OCI-LY7 (cell line): ENCODE measurements around the gene SEC24D.

Source experiments
- EZH2phosphoT487 ChIP-seq: fragments of 200-600 bp; sonication (generic); IDR thresholded peaks from 2 replicates; pipeline ENCODE4 v1.6.1; 2018; ENCODE audit warnings: low read depth, borderline replicate concordance, mild to moderate bottlenecking, mixed run types, antibody characterized with exemption, low read length, moderate library complexity, mixed read lengths
- TF ChIP-seq, protein P1 (sequence below): fragments of 200-600 bp; sonication (generic); conservative IDR thresholded peaks from 2 replicates; pipeline ENCODE4 v1.5.1; 2014; ENCODE audit warnings: mild to moderate bottlenecking, antibody characterized with exemption, low read length, moderate library complexity, mixed read lengths

DNA sequence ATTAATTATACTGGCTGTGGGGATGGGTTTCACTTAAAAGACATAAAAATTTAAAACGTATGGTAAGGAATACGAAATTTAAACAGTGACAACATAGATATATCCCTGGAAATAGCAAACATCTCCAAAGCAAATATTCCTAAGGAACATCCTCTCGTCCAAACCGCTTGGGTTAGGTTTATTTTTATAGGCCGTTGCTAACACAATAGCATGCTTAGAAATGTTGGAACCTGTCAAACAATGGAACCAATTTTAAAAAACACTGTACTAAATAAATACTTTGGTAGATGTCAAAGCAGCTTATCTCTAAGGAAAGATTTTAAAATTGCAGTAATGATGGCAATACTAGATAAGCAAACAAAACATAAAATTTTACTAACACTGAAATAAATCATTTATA is 45.4 kb downstream of the SEC24D start:
- TF ChIP-seq, protein P1, sequence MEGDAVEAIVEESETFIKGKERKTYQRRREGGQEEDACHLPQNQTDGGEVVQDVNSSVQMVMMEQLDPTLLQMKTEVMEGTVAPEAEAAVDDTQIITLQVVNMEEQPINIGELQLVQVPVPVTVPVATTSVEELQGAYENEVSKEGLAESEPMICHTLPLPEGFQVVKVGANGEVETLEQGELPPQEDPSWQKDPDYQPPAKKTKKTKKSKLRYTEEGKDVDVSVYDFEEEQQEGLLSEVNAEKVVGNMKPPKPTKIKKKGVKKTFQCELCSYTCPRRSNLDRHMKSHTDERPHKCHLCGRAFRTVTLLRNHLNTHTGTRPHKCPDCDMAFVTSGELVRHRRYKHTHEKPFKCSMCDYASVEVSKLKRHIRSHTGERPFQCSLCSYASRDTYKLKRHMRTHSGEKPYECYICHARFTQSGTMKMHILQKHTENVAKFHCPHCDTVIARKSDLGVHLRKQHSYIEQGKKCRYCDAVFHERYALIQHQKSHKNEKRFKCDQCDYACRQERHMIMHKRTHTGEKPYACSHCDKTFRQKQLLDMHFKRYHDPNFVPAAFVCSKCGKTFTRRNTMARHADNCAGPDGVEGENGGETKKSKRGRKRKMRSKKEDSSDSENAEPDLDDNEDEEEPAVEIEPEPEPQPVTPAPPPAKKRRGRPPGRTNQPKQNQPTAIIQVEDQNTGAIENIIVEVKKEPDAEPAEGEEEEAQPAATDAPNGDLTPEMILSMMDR = no peak
- no peak for TF ChIP-seq EZH2phosphoT487
